ENCODE data around the gene FAM131A. TPM values are rescaled to one million over a fixed set of nuclear protein-coding genes. Genes with fewer than 3 reads are reported as not detected.

FAM131A gene
- total and polyA plus RNA-seq, 2 of the 4 experiments (the other 2 are of a cell fraction) = 10.8 to 19.5 TPM

GRCh38 chr3:184359610-184360009, 22.2 kb downstream of the FAM131A start:
- WGBS, 2 experiments (ENCODE audit: extremely low coverage in 2 of 2, insufficient read length in 1 of 2) = 49% methylated on average over 7 of the region's 9 CpGs; no CpG with 5 or more reads in 1 of the 2 experiments
- DNase-seq = no peak
- Histone ChIP-seq H2BK120ac (ENCODE audit: low read depth, low read length) (no peak overlapping the region), H2BK5ac (ENCODE audit: low read depth, low read length, poor library complexity, severe bottlenecking) (no peak overlapping the region), H4K91ac (ENCODE audit: insufficient read depth, low read depth, low read length) (no peak overlapping the region), H2AK9ac (replicated peaks; ENCODE audit: low read depth, low read length, poor library complexity) (no peak overlapping the region), H3K4me3 (ENCODE audit: insufficient read depth, low read depth, low read length) (no peak overlapping the region), H4K5ac (ENCODE audit: low read depth, low read length) (no peak overlapping the region), H3K27me3 (ENCODE audit: control insufficient read depth, insufficient read depth, low read length) (no peaks in the 10 kb centered on the region), H3K4ac (ENCODE audit: low read depth, low read length) (no peak overlapping the region), H2AK5ac (ENCODE audit: low read depth, low read length) (no peak overlapping the region), H3K56ac (ENCODE audit: extremely low read depth, insufficient read depth, low read length) (no peak overlapping the region), H3K9me3 (ENCODE audit: control insufficient read depth, insufficient read depth, low read length) (no peaks in the 10 kb centered on the region), H3K4me1 (ENCODE audit: control insufficient read depth, insufficient read depth, low read length) (peaks cover 7% of the 10 kb centered on the region), H2BK15ac (ENCODE audit: low read depth, low read length) (no peak overlapping the region), H4K20me1 (ENCODE audit: insufficient read depth, low read length) (peaks cover 10% of the 10 kb centered on the region), H3K9me1 (ENCODE audit: insufficient read depth, low read length) (peaks cover 18% of the 10 kb centered on the region; the same call in 1 of the 2 replicates), H2BK20ac (ENCODE audit: low read depth, low read length) (no peak overlapping the region), H3K18ac (ENCODE audit: low read depth, low read length) (no peak overlapping the region), H3K36me3 (ENCODE audit: control insufficient read depth, insufficient read depth, low read length) (peaks cover 7% of the 10 kb centered on the region), H3K27ac (ENCODE audit: insufficient read depth, low read length) (no peak overlapping the region), H4K8ac (ENCODE audit: low read depth in 2 of 2, low read length in 2 of 2) (no peak overlapping the region), H3K14ac (replicated peaks; ENCODE audit: low read depth, low read length) (no peak overlapping the region), H3K79me1 (ENCODE audit: low read depth in 1 of 2, low read length in 2 of 2) (peaks cover 5 to 32% of the 10 kb centered on the region in 2 experiments), H3K9ac (ENCODE audit: low read depth, low read length) (no peak overlapping the region), H2AFZ (replicated peaks; ENCODE audit: low read length, poor library complexity) (no peak overlapping the region), H3K23ac (ENCODE audit: low read depth, low read length) (no peak overlapping the region), H3K4me2 (ENCODE audit: low read depth, low read length) (no peak overlapping the region)
- ATAC-seq (ENCODE audit: low read depth) = no peak
- dilution Hi-C loops (cut with HindIII; ENCODE audit: low sequenced_read_pairs, unreplicated experiment) (loop anchor here (25.0 kb wide), 1 partner anchor 178 kb away; no protein-coding TSS in a partner anchor), intact Hi-C loops (cut with micrococcal nuclease) (no loop called here), in situ Hi-C loops (cut with MboI; ENCODE audit: low sequenced_read_pairs) (no loop called here)
- no TSS peak for BruUV-seq (replicated peaks)
- ChIA-PET POLR2A (ENCODE audit: unreplicated experiment) (no interaction called here), CTCF (no interaction called here)
- no peak for TF ChIP-seq MAFK (IDR thresholded peaks at IDR 0.05; ENCODE audit: low read depth, low read length)

Data from IMR-90 (cell line).